Stimulated activated CD8-positive, alpha-beta memory T cell treated with anti-CD3 and anti-CD28 coated beads, Interleukin-4, amount 100 ng/mL, for 24 hours (primary cell): ENCODE results near the gene AP4E1.
A peak's percentile ranks its signal among the peaks of the same experiment; 100 is the strongest.
"Not testable (repeated sequence)": the region's sequence is repeated elsewhere in the genome, so short reads cannot be mapped to it uniquely, and the experiment has no call there.

Experiments used
- DNase-seq: peaks from one replicate; pipeline ENCODE4 v3.0.0-alpha.2; 2020; ENCODE audit warnings: low read depth

AP4E1 gene

DNA sequence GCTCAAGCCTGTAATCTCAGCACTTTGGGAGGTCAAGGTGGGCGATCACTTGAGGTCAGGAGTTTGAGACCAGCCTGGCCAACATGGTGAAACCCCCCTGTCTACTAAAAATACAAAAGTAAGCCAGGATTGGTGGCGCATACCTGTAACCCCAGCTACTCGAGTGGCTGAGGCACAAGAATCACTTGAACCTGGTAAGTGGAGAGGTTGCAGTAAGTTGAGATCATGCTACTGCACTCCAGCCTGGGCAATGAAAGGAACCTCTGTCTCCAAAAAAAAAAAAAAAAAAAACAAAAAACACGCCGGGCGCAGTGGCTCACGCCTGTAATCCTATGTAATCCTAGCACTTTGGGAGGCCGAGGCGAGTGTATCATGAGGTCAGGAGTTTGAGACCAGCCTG, 18.9 kb upstream of the AP4E1 start:
- no peak for DNase-seq

DNA sequence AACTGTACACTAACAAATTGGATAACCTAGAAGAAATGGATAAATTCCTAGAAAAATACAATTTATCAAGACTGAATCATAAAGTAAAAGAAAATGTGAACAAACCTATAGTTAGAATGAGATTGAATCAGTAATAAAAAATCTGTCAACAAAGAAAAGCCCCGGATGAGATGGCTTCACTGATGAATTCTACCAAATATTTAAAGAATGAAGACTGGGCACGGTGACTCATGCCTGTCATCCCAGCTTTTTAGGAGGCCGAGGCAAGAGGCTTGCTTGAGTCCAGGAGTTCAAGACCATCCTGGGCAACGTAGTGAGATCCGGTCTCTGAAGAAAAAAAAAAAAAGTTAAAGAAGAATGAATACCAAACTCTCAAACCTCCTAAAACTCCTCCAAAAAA, 17.7 kb upstream of the AP4E1 start:
- DNase-seq: no peak

DNA sequence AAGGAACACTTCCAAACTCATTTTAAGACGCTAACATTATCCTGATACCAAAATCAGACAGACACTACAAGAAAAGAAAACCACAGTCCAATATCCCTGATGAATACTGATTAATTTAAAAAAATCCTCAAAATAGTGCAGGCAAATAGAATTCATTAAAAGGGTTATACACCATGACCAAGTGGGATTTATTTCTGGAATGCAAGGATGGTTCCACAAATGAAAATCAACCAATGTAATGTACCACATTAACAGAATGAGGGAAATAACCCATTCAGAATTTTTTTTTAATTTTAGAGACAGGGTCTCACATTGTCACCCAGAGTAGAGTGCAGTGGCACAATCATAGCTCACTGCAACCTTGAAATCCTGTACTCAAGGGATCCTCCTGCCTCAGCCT, 17.3 kb upstream of the AP4E1 start:
- no peak for DNase-seq

GRCh38 chr15:50893976-50894375, 14.5 kb upstream of the AP4E1 start:
- no peak for DNase-seq

DNA sequence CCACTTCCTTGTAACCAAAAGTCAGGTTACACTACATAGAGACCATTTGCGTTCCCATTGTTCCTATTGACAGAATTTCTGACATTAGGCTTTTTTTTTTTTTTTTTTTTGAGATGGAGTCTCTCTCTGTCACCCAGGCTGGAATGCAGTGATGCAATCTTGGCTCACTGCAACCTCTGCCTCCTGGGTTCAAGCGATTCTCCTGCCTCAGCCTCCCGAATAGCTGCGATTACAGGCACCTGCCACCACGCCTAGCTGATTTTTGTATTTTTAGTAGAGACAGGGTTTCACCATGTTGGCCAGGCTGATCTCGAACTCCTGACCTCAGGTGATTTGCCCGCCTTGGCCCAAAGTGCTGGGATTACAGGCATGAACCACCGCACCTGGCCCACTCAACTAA, 7.1 kb upstream of the AP4E1 start:
- DNase-seq: not testable (repeated sequence)

DNA sequence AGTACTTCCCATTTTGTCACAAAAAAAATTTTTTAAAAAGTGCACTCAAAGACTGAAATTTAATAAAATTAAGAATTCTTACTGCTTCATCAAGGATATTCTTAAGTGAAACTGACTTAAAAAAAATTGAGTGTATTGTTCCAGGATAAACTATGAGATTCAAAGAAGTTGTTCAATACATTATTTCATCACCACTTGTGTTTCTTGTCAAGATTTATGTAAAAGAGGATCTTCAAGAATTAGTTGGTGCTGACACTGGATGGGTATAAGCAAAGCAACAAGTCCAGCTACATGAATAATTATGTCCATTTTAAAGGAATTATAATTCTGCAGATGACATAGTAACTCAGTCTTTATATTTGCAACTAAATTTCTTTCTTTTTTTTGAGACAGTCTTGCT, 4.3 kb upstream of the AP4E1 start:
- DNase-seq: no peak

- DNase-seq: no peak
These were observed 3.4 kb upstream of the AP4E1 start for GRCh38 chr15:50905055-50905454.

GRCh38 chr15:50906954-50907600, 1.4 kb upstream of the AP4E1 start:
- peak; percentile 52 for DNase-seq

DNA sequence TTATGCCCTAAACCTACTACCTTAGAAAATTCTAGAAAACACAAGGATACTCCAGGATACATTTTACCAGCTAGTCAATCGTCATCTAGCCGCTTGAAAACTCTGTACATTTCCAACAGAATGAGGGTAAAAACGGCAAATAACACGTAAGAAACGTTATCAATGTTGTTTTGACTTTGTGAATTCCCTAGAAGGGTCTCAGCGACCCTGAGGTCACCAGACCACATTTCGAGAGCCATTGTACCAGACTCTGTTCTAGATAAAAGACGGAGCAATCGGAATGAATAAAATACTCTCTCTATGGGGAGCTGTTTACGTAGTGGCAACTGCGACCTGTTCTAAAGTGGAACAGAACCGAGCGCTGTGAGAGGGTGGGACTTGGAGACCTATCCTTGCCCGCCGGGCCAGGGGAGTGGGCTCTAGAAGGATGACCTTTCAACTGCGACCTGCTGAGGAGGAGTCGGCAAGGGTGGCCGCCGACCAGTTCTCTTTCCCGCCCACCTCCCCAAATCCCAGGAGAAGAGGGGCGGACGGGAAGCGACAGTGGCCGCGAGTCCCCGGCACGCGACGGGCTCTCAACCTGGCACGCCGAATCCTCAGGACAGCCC, 778 bp upstream of the AP4E1 start:
- no peak for DNase-seq

GRCh38 chr15:50909010-50909317, 481 bp downstream of the AP4E1 start:
- DNase-seq: no peak

- not testable (repeated sequence) for DNase-seq
These were observed 1.9 kb downstream of the AP4E1 start for GRCh38 chr15:50910426-50910795.

GRCh38 chr15:50911001-50911400, 2.5 kb downstream of the AP4E1 start:
- DNase-seq: no peak

DNA sequence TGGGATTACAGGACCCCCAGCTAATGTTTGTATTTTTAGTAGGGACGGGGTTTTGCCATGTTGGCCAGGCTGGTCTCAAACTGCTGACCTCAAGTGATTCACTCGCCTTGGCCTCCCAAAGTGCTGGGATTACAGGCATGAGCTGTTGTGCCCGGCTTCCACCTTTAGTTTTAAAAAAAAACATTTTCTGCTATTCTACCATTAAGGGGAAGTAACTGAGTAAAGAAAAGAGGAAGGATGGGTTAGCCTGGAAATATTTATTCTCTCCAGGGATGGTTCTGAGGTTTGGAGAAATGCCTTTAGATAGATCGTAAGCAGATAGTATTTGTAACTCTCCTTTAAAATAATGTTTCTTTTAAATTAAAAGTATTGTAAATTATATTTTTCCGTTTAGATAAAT, 3.1 kb downstream of the AP4E1 start:
- no peak for DNase-seq

- DNase-seq: no peak
These were observed 7.9 kb downstream of the AP4E1 start for GRCh38 chr15:50916400-50916799.

DNA sequence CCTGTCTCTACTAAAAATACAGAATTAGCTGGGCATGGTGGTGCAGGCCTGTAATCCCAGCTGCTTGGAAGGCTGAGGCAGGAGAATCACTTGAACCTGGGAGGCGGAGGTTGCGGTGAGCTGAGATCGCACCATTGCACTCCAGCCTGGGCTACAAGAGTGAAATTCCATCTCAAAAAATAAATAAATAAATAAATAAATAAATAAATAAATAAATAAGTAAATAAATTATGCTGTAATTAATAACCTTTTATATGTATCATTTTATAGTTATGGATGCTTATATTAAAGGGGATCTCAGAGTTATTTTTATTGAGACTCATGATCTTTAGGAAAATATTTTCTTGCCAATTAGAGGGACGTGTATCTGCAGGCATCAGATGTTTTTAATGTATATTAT, 10.9 kb downstream of the AP4E1 start:
- DNase-seq: not testable (repeated sequence)

- DNase-seq: no peak
These were observed 16.8 kb downstream of the AP4E1 start for GRCh38 chr15:50925281-50925680.

GRCh38 chr15:50929062-50929461, 20.6 kb downstream of the AP4E1 start:
- no peak for DNase-seq

DNA sequence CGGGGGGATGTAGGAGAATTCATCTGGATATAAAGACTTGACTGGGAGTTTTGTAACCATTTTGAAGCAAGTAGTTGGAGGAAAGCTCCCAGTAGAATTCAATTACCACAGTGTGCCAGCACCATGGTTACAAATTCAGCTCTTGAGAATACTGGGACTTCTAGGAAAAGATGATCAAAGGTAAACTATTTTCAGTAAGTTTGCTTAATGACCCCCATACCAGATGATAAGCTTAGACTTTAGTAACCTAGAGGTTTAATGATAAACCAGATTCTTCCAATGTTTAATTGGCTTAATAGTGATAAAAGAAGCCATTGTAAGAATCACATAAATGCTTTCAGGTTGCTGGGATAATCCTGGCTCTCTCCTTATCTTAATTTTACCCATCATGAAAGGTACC, 22.3 kb downstream of the AP4E1 start:
- no peak for DNase-seq

DNA sequence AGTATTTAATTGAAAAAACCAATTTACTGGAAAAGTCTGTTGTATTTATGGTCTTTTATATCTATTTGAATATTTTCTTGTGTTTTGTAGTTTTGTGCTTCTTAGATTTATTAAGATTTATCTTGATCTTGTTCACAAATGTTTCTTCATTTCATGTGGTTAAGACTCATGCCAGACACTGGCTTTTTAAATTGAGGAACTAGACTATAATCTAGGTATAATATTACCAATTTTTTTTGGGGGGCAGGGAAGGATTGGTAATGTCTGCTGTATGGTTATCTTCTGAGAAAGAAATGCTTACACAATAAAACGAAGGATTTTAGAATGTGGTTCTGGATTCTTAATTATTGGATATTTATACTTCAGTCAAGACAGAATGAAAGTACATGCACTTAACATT, 24.9 kb downstream of the AP4E1 start:
- no peak for DNase-seq

DNA sequence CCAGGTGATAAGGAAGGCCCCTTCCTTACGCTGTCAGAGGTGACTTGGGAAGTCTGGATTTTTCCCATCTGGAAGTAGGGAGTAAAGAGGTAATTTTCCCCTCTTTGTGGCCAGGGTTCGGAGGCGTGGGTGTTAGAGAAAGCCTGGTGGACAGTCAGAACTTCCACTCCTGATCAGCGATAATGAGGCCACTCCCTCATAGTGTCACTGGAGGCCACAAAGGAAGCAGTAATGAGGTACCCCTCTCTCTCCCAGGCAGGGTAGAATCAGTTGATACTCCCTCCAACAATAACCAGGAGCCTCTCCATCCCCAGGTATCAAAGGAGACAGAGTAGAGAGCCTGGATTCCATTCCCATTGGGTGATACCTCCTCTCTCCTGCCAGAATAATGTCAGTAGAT, 30.0 kb downstream of the AP4E1 start:
- DNase-seq: no peak

GRCh38 chr15:50939911-50940310, 31.4 kb downstream of the AP4E1 start:
- DNase-seq: no peak

DNA sequence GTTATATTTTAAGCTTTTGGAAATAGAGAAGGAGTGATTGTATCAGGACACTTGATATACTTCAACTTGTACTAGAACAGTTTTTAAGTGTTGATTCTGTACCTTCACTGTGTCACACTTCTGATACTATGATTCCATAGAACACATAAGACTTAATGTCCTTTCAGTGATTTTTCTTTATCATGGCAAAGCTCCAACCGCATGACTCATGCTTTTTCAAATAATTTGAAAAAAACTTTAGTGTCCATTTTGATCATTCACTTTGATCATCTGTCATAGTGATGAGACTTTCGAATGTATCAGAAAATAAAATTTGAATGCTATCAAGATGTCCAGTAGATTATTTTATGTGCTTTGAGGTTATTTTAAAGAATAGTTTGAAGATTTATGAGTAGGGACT, 32.0 kb downstream of the AP4E1 start:
- no peak for DNase-seq

DNA sequence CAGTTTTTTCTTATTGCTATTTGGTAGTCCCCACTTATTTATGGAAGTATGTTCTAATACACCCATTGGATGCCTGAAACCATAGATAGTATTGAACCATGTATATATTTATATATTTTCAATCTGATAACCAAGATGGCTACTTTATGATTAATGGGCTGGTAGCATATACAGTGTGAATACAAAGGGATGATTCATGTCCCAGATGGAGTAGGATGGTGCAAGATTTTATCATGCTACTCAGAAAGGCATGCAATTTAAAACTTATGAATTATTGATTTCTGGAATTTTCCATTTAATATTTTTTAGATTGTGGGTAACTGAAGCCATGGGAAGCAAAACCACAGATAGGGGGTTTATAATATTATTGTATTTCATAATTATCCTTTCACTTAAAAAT, 35.2 kb downstream of the AP4E1 start:
- DNase-seq: no peak

DNA sequence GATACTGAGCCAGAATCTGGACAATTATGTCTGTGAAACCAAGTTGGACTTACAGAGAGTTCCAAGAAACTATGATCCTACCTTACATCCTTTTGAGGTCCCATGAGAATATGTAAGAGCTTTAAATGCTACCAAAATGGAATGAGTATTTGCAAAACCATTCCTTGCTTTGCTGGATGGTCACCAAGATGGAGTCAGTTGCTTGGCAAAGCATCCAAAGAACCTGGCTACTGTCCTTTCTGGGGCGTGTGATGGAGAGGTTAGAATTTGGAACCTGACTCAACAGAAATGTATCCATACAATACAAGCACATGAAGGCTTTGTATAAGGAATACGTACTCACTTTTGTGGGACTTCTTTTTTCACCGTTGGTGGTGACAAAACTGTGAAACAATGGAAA, 36.2 kb downstream of the AP4E1 start:
- no peak for DNase-seq

- no peak for DNase-seq
These were observed 37.2 kb downstream of the AP4E1 start for GRCh38 chr15:50945725-50946124.
